ENCODE data around the gene CSRP1.
A peak's percentile ranks its signal among the peaks of the same experiment; 100 is the strongest.

Gene CSRP1

DNA sequence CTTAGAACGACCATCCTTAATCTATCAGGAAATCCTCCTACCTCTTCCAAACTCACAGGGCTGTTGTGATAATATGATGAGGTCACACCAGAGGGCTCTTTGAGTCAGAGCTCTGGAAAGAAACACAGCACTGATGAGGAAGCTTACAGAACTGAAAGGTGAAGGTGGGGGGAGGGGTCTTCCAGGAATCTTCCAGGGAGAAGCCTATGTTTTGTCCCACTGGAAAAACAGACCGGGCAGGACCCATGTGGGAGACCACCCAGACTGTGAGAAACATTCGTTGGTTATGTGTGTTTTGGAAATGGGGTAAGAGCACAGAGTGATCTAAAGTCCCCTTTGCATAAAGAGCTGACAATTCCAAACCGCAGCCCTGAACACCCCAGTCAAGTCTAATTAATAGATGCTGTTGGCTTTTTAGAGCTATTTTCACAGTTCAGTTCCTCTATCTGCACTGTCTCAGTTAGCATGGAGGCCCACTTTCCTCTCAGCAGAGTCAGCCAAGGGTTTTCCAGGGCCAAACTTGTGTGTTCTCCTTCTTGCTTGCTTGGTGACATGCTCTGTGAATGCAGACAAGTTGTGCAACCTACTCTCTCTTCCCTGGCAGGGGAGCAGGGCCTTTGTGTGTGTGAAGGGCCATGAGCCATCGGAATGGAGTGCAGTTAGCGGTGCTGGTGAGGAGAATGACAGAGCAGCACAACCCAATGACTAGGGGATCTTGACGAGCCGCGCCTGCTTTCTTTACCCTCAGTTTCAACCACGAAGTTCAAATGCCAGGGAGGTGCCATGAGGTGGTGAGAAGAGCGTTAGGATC lies 50.2 kb downstream of the CSRP1 start:
- peak; percentile 95 for DNase-seq (ENCODE audit: low spot score)

DNA sequence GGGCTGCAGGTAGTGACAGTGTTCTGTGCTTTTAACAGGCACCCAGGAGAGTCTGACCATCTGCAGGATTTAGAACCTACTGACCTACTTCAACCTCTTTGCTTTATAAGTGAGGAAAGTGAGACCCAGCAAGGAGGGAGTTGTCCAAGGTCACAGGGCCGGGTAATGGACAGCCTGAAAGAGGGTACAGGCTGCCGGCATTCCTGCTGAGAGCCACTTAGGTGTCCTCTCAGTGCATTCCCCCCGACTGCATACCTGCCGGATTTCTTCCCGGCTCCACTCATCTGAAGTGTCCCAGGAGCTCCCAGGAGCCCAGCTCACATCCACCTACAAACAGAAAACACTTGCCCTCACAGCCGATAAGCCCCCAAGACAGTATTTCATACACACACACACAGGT lies 51.8 kb downstream of the CSRP1 start:
- DNase-seq (ENCODE audit: low spot score), result no peak

- no peak for DNase-seq (ENCODE audit: low spot score)
Observed at GRCh38 chr1:201454608-201455007, 52.3 kb downstream of the CSRP1 start.

DNA sequence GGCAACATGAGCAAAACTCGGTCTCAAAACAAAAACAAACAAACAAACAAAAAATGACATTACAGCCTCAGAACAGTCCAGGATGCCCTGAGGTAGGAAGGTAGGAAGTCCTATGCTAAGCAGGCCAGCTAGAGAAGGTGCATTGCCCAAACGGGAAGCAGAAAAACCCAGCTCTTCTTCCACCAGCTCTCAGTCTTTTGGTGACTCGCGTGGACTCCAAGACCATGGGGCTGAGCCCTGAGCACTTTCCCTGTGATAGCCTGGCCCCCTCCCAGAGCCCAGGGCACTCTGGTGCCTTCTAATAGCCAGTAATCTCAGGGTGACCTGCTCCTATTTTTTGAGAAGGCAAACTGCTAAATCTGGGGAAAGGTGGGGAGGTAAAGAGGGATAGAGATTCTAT lies 54.1 kb downstream of the CSRP1 start:
- DNase-seq (ENCODE audit: low spot score), result no peak

DNA sequence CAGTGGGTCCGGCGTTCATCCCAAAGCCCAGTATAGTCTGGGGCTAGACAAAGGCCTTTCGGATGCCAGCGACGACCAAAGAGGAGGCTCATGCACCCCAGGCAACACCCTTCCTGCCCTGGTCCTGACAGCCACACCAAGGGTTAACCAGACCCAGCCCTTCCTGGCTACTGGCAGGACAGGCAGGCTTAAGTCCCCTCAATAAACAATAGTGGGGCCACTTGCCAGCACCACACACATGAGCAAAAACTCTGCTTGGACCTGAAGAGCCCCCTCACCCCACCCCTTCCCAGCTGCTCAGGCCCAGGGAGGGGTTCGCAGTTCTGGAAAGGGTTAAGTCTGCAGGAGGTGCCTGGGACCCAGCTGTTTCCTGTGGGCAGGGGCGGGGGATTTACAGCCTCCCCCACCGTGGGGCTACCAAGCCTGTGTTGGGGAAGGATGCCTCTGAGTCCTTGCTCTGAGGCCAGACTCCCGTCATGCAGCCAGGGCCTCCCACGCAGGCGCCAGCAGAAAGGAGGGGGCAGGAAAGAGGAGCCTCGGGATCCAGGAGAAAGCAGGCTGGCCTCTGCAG lies 56.1 kb downstream of the CSRP1 start:
- DNase-seq (ENCODE audit: low spot score), result peak; percentile 54

- DNase-seq (ENCODE audit: low spot score), result no peak
Observed at GRCh38 chr1:201448990-201449389, 57.9 kb downstream of the CSRP1 start.

DNA sequence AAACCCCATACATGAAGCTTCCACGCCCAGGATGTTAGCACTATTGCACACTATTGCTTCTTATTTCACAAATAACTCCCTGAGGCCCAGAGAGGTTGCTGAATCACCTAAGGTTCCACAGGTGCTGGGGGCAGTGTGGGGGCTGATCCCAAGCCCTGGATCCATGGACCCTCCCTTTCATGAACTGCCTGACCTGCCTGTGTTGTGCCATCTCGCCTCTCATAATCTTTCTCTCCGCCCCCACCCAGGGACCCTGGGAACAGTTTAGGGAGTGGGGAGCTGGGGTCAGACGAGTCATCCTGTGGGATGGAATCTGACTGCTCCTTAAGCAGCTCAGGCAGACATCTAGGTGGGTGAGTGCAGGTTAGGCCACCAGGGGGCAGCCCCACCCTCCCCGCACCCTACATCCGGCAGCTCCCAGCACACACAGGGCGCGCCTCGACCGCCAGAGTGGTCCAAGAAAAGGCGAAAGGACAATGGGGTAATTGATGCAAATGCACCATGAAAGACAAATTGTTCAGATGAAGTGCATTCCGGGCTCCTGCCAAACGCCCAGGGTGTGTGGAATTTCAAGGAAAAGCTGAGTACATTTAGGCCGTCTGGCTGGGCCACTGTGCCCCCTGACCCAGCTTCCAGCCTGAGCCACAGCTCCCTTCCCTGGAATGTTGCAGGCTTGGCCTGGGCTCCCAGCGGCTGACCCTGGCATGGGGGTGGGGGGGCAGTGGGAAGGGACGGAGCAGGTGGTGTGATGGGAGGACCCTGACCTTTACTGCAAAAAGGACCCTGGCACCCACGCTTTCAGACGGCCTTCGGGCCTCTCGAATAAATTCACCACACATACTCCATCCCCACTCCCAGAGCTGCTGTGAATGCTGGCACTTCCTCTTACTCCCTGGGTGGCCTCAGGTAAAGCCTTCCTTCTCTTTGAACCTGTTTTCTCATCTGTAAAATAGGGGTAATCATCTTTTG lies 58.7 kb downstream of the CSRP1 start:
- DNase-seq (ENCODE audit: low spot score), result peak; percentile 80

DNA sequence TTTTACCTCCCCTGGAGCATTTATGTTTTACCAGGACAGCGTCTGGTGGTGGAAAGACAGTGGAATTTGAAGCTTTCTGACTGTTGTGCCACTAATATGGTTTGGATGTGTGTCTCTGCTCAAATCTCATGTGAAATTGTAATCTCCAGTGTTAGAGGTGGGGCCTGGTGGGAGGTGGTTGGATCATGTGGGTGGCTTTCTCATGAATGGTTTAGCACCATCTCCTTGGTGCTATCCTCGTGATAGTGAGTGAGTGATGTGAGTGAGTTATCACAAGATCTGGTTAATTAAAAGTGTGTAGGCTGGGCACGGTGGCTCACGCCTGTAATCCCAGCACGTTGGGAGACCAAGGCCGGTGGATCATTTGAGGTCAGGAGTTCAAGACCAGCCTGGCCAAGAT lies 61.6 kb downstream of the CSRP1 start:
- DNase-seq (ENCODE audit: low spot score), result no peak

DNA sequence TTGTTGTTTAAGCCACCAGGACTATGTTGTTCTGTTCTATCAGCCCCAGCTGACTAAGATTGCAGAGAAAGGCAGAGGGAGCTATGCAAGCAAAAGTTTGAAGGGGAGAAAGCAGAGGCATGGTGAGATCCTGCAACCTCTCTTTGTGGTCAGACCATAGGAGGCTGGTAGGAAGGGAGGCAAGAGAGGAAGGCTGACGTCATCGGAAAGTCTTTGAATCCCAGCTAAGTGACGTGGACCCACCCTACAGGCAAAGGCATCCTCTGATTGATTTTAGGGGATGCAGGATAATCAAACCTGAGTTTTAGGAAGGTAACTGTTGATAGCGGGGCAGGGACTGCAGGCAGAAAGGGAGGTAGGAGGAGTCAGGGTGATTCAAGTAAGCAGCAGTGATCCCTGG lies 62.1 kb downstream of the CSRP1 start:
- no peak for DNase-seq (ENCODE audit: low spot score)

- DNase-seq (ENCODE audit: low spot score), result no peak
Observed at GRCh38 chr1:201443747-201444146, 63.2 kb downstream of the CSRP1 start.

DNA sequence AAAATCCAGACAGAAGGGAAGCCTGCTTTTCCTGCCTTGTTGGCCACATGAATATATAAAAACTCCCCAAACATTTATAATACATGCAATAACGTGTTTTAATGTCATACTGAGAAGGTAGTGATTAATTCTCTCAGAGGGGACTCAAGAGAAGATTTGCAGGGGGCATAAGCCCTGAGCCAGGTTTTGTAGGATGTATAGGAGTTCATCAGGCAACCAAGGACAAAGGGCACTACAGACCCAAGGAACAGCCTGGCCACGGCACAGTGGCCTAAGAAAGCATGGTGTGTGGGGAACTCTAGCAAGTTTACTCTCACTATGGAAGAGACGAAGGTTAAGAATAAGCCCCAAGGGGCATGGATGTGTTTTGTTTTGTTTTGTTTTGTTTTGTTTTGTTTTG lies 70.0 kb downstream of the CSRP1 start:
- DNase-seq (ENCODE audit: low spot score), result no peak

GRCh38 chr1:201436393-201436792 lies 70.5 kb downstream of the CSRP1 start:
- peak; percentile 14 for DNase-seq (ENCODE audit: low spot score)

- DNase-seq (ENCODE audit: low spot score), result no peak
Observed at GRCh38 chr1:201434266-201434665, 72.7 kb downstream of the CSRP1 start.

DNA sequence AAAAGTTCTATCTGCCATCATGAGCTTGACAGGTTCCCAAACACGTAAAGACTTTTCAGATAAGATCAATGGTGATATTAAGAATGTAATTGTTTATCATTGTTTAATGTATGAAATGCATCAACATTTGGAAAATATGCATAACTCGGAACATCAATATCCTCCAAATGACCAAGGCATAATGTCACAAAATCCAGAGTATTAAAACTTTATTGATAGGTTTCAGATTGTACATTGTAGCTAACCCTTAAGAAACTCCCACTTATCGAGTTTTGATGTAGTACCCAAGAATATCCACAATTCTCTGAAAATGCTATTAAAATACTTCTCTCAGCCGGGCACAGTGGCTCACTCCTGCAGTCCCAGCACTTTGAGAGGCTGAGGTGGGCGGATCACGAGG lies 73.3 kb downstream of the CSRP1 start:
- DNase-seq (ENCODE audit: low spot score), result no peak
